LNCAP (cell line): Measurements from ENCODE around the gene BPIFB1.

Experiments used
- CTCF ChIP-seq: fragments of 450-650 bp; IDR thresholded peaks from 2 replicates; pipeline ENCODE4 v1.5.1; 2017; ENCODE audit warnings: mild to moderate bottlenecking

Gene BPIFB1

GRCh38 chr20:33287884-33288283 is 4.9 kb downstream of the BPIFB1 start:
- no peak for TF ChIP-seq CTCF

GRCh38 chr20:33290852-33291251 is 7.8 kb downstream of the BPIFB1 start:
- no peak for TF ChIP-seq CTCF

- no peak for TF ChIP-seq CTCF
Observed at GRCh38 chr20:33291416-33291815, 8.4 kb downstream of the BPIFB1 start.

- TF ChIP-seq CTCF: peak; percentile 99
Observed at GRCh38 chr20:33291830-33292355, 8.9 kb downstream of the BPIFB1 start.

GRCh38 chr20:33296206-33296605 is 13.2 kb downstream of the BPIFB1 start:
- no peak for TF ChIP-seq CTCF

- no peak for TF ChIP-seq CTCF
Observed at GRCh38 chr20:33298391-33298790, 15.4 kb downstream of the BPIFB1 start.

- TF ChIP-seq CTCF: peak; percentile 96
Observed at GRCh38 chr20:33299111-33299603, 16.1 kb downstream of the BPIFB1 start.
